Smooth muscle cell (in vitro differentiated cells): ENCODE results near the gene CAMKK1. TPM values are rescaled to one million over a fixed set of nuclear protein-coding genes. Genes with fewer than 3 reads are reported as not detected.

Experiments used
- DNase-seq: peaks from one replicate; lab custom pipeline; 2025; ENCODE audit not compliant: unreplicated experiment; lab: John Stamatoyannopoulos, UW
- H2AFZ ChIP-seq: fragments of 200-600 bp; sonication (generic); 2 replicates; pipeline ENCODE4 v1.6.0; 2016; ENCODE audit warnings: antibody characterized with exemption, low read depth, mild to moderate bottlenecking
- H3F3A ChIP-seq: fragments of 200-600 bp; sonication (generic); 2 replicates; pipeline ENCODE4 v1.6.0; 2017; ENCODE audit warnings: antibody characterized with exemption, low read depth
- H3K27ac ChIP-seq: fragments of 200-600 bp; sonication (generic); 2 replicates; pipeline ENCODE4 v1.5.1; 2016; ENCODE audit warnings: low read depth, mild to moderate bottlenecking
- H3K27me3 ChIP-seq: fragments of 200-600 bp; sonication (generic); 2 replicates; pipeline ENCODE4 v1.6.1; 2016; ENCODE audit warnings: low read depth, mild to moderate bottlenecking
- H3K36me3 ChIP-seq: fragments of 200-600 bp; sonication (generic); 2 replicates; pipeline ENCODE4 v1.5.1; 2016; ENCODE audit warnings: low read depth
- H3K4me1 ChIP-seq: fragments of 200-600 bp; sonication (generic); 2 replicates; pipeline ENCODE4 v1.5.1; 2016; ENCODE audit warnings: low read depth
- H3K4me2 ChIP-seq: fragments of 200-600 bp; sonication (generic); 2 replicates; pipeline ENCODE4 v1.6.0; 2016; ENCODE audit warnings: mild to moderate bottlenecking
- H3K4me3 ChIP-seq: fragments of 200-600 bp; sonication (generic); 2 replicates; pipeline ENCODE4 v1.5.1; 2016; ENCODE audit warnings: mild to moderate bottlenecking
- H3K79me2 ChIP-seq: fragments of 200-600 bp; sonication (generic); 2 replicates; pipeline ENCODE4 v1.6.0; 2016; ENCODE audit warnings: low read depth, mild to moderate bottlenecking
- H3K9ac ChIP-seq: fragments of 200-600 bp; sonication (generic); 2 replicates; pipeline ENCODE4 v1.6.0; 2016; ENCODE audit warnings: low read depth
- H3K9me3 ChIP-seq: fragments of 200-600 bp; sonication (generic); replicated peaks from 2 replicates; pipeline ENCODE4 v1.5.1; 2016; ENCODE audit warnings: low read depth
- H4K20me1 ChIP-seq: fragments of 200-600 bp; sonication (generic); 2 replicates; pipeline ENCODE4 v1.6.0; 2016; ENCODE audit warnings: low read depth
- WGBS: methylation state at CpG from one replicate; pipeline ENCODE4 v1.1.7; 2016; ENCODE audit warnings: low lambda C conversion rate; 5-methylcytosine and 5-hydroxymethylcytosine counted together
- polyA plus RNA-seq: library from polyadenylated mRNA; unstranded; fragments of >200 nt; fragmentation: Nextera tagmentation; extraction: Ambion mirVana; gene quantifications from 2 replicates; pipeline ENCODE4 v1.2.1, GENCODE V29; 2016
- total RNA-seq: library from RNA; depleted of rRNA; stranded (reverse); fragments of >200 nt; gene quantifications from 2 replicates; pipeline ENCODE4 v1.2.3, GENCODE V29; 2014
- TF ChIP-seq, protein P1 (sequence below): fragments of 200-600 bp; sonication (generic); IDR thresholded peaks from 2 replicates; pipeline ENCODE4 v1.5.1; 2017; ENCODE audit warnings: borderline replicate concordance, mild to moderate bottlenecking, antibody characterized with exemption; ENCODE audit not compliant: insufficient read depth, poor library complexity, severe bottlenecking

CAMKK1 gene
- total and polyA plus RNA-seq, 2 experiments from 2014 or later, result 8.1 to 8.8 TPM

DNA sequence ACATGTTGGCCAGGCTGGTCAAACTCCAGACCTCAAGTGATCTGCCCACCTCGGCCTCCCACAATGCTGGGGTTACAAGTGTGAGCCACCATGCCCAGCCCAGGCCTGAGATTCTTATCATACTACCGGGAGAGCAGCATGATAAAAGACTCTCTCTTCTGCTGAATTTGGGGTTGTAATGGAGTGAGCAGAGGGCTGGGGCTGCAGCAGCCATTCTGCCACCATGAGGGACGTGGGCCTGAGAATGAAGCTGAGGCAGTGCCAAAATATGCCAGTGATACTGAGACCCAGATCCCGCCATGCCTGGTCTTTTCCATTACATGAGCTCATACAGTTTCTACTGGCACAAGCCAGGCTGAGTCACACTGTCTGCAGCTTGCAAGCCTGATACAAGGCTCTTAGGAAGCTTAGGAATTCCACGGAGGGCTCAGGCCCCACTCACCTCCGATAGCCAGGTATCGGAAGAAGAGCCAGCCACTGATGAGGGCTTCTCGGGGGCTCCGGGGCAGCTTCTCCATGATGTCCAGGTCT is 43.0 kb upstream of the CAMKK1 start:
- no peaks in the 10 kb centered on the region for H3K4me1 ChIP-seq
- no peak overlapping the region for H3K4me3 ChIP-seq
- H3K79me2 ChIP-seq, result no peaks in the 10 kb centered on the region
- no peaks in the 10 kb centered on the region for H3K27me3 ChIP-seq
- DNase-seq, result no peak
- H3K9ac ChIP-seq, result no peak overlapping the region
- H3K4me2 ChIP-seq, result no peak overlapping the region
- TF ChIP-seq, protein P1, sequence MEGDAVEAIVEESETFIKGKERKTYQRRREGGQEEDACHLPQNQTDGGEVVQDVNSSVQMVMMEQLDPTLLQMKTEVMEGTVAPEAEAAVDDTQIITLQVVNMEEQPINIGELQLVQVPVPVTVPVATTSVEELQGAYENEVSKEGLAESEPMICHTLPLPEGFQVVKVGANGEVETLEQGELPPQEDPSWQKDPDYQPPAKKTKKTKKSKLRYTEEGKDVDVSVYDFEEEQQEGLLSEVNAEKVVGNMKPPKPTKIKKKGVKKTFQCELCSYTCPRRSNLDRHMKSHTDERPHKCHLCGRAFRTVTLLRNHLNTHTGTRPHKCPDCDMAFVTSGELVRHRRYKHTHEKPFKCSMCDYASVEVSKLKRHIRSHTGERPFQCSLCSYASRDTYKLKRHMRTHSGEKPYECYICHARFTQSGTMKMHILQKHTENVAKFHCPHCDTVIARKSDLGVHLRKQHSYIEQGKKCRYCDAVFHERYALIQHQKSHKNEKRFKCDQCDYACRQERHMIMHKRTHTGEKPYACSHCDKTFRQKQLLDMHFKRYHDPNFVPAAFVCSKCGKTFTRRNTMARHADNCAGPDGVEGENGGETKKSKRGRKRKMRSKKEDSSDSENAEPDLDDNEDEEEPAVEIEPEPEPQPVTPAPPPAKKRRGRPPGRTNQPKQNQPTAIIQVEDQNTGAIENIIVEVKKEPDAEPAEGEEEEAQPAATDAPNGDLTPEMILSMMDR, result no peak
- WGBS, result 75% methylated on average over 9 of the region's 9 CpGs
- no peaks in the 10 kb centered on the region for H3F3A ChIP-seq
- peak overlapping the region; percentile 48 for H3K27ac ChIP-seq
- H2AFZ ChIP-seq, result no peak overlapping the region
- no peaks in the 10 kb centered on the region for H4K20me1 ChIP-seq
- no peaks in the 10 kb centered on the region for H3K36me3 ChIP-seq
- no peaks in the 10 kb centered on the region for H3K9me3 ChIP-seq

DNA sequence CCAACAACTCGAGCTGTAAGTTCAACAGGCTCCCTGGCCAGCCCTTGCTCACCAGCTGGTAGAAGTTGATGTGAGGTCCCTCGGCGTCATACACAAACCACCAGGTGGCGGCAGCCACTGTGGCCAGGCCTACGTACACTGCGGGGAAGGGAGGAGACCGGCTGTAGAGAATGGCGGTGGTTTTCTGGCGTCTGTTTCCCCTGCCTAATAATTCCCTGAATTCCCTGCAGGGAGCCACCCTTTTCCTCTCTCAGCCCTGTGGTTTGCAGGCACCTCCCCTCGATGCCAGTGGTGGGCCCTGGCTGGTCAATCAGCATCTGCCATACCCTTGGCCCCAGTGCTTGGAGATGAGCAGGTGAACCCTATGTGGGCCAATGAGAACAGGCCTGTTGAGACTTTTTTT is 42.3 kb upstream of the CAMKK1 start:
- no peak overlapping the region for H3K27ac ChIP-seq
- DNase-seq, result peak; percentile 8
- no peak overlapping the region for H3K9ac ChIP-seq
- no peak overlapping the region for H3K4me2 ChIP-seq
- no peak overlapping the region for H2AFZ ChIP-seq
- H3K27me3 ChIP-seq, result no peaks in the 10 kb centered on the region
- no peaks in the 10 kb centered on the region for H3K4me1 ChIP-seq
- no peaks in the 10 kb centered on the region for H3F3A ChIP-seq
- H3K4me3 ChIP-seq, result no peak overlapping the region
- H4K20me1 ChIP-seq, result no peaks in the 10 kb centered on the region
- TF ChIP-seq, protein P1, result peak; percentile 52
- H3K79me2 ChIP-seq, result no peaks in the 10 kb centered on the region
- H3K9me3 ChIP-seq, result no peaks in the 10 kb centered on the region
- H3K36me3 ChIP-seq, result no peaks in the 10 kb centered on the region
- WGBS, result 21% methylated on average over 9 of the region's 10 CpGs

DNA sequence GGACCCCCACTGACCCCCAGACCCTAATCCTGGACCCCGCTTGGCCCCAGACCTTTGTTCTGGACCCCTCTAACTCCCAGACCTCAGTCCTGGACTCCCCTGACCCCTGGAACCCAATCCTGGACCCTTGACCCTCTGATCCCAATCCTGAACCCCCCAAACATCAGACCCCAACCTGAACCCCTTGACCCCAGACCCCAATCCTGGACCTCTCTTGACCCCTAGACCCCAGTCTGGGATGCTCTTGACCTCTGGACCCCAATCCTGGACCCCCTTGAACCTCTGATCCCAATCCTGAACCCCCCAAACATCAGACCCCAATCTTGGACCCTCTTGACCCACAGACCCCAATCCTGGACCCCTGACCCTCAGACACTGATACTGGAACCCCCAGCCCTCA is 36.9 kb upstream of the CAMKK1 start:
- Histone ChIP-seq H2AFZ (no peak overlapping the region), H3K27ac (no peak overlapping the region), H3K9me3 (no peaks in the 10 kb centered on the region), H3K36me3 (no peaks in the 10 kb centered on the region), H3K79me2 (no peaks in the 10 kb centered on the region), H3F3A (no peaks in the 10 kb centered on the region), H3K4me1 (no peaks in the 10 kb centered on the region), H3K4me3 (no peak overlapping the region), H3K27me3 (no peaks in the 10 kb centered on the region), H4K20me1 (no peaks in the 10 kb centered on the region), H3K4me2 (no peak overlapping the region), H3K9ac (no peak overlapping the region)
- TF ChIP-seq, protein P1, result no peak
- DNase-seq, result no peak
- WGBS, result no CpG with 5 or more reads among the region's 1 CpG

DNA sequence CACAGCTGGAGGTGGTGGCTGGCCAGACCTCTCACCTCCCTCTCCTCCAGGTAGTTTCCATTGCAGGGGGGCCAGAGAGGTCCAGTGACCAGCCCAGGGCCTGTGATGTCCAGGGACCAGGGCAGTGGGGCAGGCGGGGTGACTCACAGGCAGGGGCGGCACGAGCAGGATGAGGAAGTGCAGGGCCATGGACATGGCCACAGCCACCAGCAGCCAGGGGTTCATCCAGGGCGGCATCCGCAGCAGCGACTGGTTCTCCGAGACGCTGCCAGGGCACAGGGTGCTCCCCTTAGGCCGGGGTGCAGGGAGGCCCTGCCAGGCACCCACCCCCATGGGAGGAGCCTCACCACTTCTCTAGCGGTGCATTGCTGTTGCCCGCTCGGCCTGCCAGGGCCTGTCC is 36.3 kb upstream of the CAMKK1 start:
- Histone ChIP-seq H3K27ac (no peak overlapping the region), H3K79me2 (no peaks in the 10 kb centered on the region), H3K9me3 (no peaks in the 10 kb centered on the region), H3K27me3 (no peaks in the 10 kb centered on the region), H3K9ac (no peak overlapping the region), H3F3A (no peaks in the 10 kb centered on the region), H3K4me1 (no peaks in the 10 kb centered on the region), H4K20me1 (no peaks in the 10 kb centered on the region), H3K36me3 (no peaks in the 10 kb centered on the region), H3K4me3 (no peak overlapping the region), H3K4me2 (no peak overlapping the region), H2AFZ (no peak overlapping the region)
- 92% methylated on average over 11 of the region's 12 CpGs for WGBS
- TF ChIP-seq, protein P1, result no peak
- no peak for DNase-seq
